CD4-positive, alpha-beta T cell treated with Interferon gamma for 1 hour (primary cell): ENCODE measurements around the gene LYRM9.
"Not testable (repeated sequence)": the region's sequence is repeated elsewhere in the genome, so short reads cannot be mapped to it uniquely, and the experiment has no call there.

ENCODE experiments used
- DNase-seq: peaks from one replicate; pipeline ENCODE4 v3.0.0-alpha.2; 2020

The LYRM9 gene

GRCh38 chr17:27872776-27873175 lies 20.4 kb downstream of the LYRM9 start:
- DNase-seq = no peak

- DNase-seq = no peak
These were observed 21.8 kb downstream of the LYRM9 start for GRCh38 chr17:27871407-27871806.

GRCh38 chr17:27870345-27870744 lies 22.8 kb downstream of the LYRM9 start:
- DNase-seq = no peak

GRCh38 chr17:27868565-27868964 lies 24.6 kb downstream of the LYRM9 start:
- no peak for DNase-seq

- no peak for DNase-seq
These were observed 30.3 kb downstream of the LYRM9 start for GRCh38 chr17:27862840-27863239.

- DNase-seq = no peak
These were observed 31.2 kb downstream of the LYRM9 start for GRCh38 chr17:27862004-27862403.

- no peak for DNase-seq
These were observed 32.0 kb downstream of the LYRM9 start for GRCh38 chr17:27860971-27861664.

- no peak for DNase-seq
These were observed 34.4 kb downstream of the LYRM9 start for GRCh38 chr17:27858621-27859305.

- DNase-seq = no peak
These were observed 36.3 kb downstream of the LYRM9 start for GRCh38 chr17:27856676-27857432.

- DNase-seq = no peak
These were observed 37.7 kb downstream of the LYRM9 start for GRCh38 chr17:27855454-27855853.

- DNase-seq = no peak
These were observed 39.0 kb downstream of the LYRM9 start for GRCh38 chr17:27854163-27854562.

GRCh38 chr17:27853091-27853490 lies 40.1 kb downstream of the LYRM9 start:
- DNase-seq = no peak

GRCh38 chr17:27849474-27850185 lies 43.5 kb downstream of the LYRM9 start:
- DNase-seq = no peak

GRCh38 chr17:27848931-27849330 lies 44.2 kb downstream of the LYRM9 start:
- DNase-seq = no peak

GRCh38 chr17:27846808-27847307 lies 46.3 kb downstream of the LYRM9 start:
- DNase-seq = not testable (repeated sequence)

- DNase-seq = peak; percentile 32
These were observed 47.0 kb downstream of the LYRM9 start for GRCh38 chr17:27846042-27846655.

GRCh38 chr17:27845264-27846041 lies 47.7 kb downstream of the LYRM9 start:
- DNase-seq = no peak

GRCh38 chr17:27840688-27841087 lies 52.5 kb downstream of the LYRM9 start:
- DNase-seq = no peak

GRCh38 chr17:27840406-27840678 lies 52.8 kb downstream of the LYRM9 start:
- DNase-seq = not testable (repeated sequence)

- DNase-seq = not testable (repeated sequence)
These were observed 53.4 kb downstream of the LYRM9 start for GRCh38 chr17:27839571-27840405.

GRCh38 chr17:27838607-27839006 lies 54.6 kb downstream of the LYRM9 start:
- not testable (repeated sequence) for DNase-seq
